Urinary bladder (tissue), 4 donors: ENCODE data around the gene DDI1. TPM values are rescaled to one million over a fixed set of nuclear protein-coding genes. Genes with fewer than 3 reads are reported as not detected.

Source experiments
- DNase-seq: peaks from one replicate; pipeline ENCODE4 v3.0.0-alpha.2; 2015; ENCODE audit errors: extremely low spot score
- H3K27ac ChIP-seq: one replicate; pipeline ENCODE4 v1.5.1; 2013; ENCODE audit warnings: low read depth, mild to moderate bottlenecking, moderate library complexity
- H3K36me3 ChIP-seq: one replicate; pipeline ENCODE4 v1.6.1; 2013; ENCODE audit warnings: mild to moderate bottlenecking, moderate library complexity; ENCODE audit not compliant: insufficient read depth
- H3K4me1 ChIP-seq: one replicate; pipeline ENCODE4 v1.6.1; 2013; ENCODE audit warnings: mild to moderate bottlenecking, moderate library complexity; ENCODE audit not compliant: insufficient read depth
- H3K4me3 ChIP-seq: one replicate; pipeline ENCODE4 v1.5.1; 2013; ENCODE audit warnings: low read depth, low read length
- WGBS: extraction: QIAGEN DNeasy Blood & Tissue Kit; methylation state at CpG from one replicate; pipeline ENCODE4 v1.1.7; 2013; 5-methylcytosine and 5-hydroxymethylcytosine counted together
- polyA plus RNA-seq: library from polyadenylated mRNA; stranded (reverse); fragments of 200-250 nt; gene quantifications from one replicate; pipeline ENCODE4 v1.2.3, GENCODE V29; 2013
- total RNA-seq: library from RNA; depleted of rRNA; stranded (reverse); fragments of >200 nt; gene quantifications from one replicate; pipeline ENCODE4 v1.2.3, GENCODE V29; 2014
- donor health status: healthy with polysubstance abuse.
- donor health status: healthy.

The DDI1 gene
- total and polyA plus RNA-seq, 2 donors: not detected

GRCh38 chr11:104051778-104052177 is 15.3 kb downstream of the DDI1 start:
- Histone ChIP-seq H3K4me1 (peaks cover 1% of the 10 kb centered on the region), H3K36me3 (no peaks in the 10 kb centered on the region), H3K27ac (no peak overlapping the region), H3K4me3 (no peak overlapping the region)
- DNase-seq: no peak
- WGBS: 86% methylated on average over 4 of the region's 4 CpGs

- no peak for DNase-seq
- Histone ChIP-seq H3K4me3 (no peak overlapping the region), H3K36me3 (no peaks in the 10 kb centered on the region), H3K27ac (no peak overlapping the region), H3K4me1 (peaks cover 1% of the 10 kb centered on the region)
- 72% methylated on average over 5 of the region's 5 CpGs for WGBS
These were observed 17.5 kb downstream of the DDI1 start for GRCh38 chr11:104053743-104054478.

- Histone ChIP-seq H3K27ac (no peak overlapping the region), H3K4me3 (no peak overlapping the region), H3K4me1 (peaks cover 1% of the 10 kb centered on the region), H3K36me3 (no peaks in the 10 kb centered on the region)
- DNase-seq: no peak
- WGBS: 85% methylated on average over 4 of the region's 4 CpGs
These were observed 18.6 kb downstream of the DDI1 start for GRCh38 chr11:104054911-104055529.

- Histone ChIP-seq H3K4me1 (peaks cover 1% of the 10 kb centered on the region), H3K27ac (no peak overlapping the region), H3K36me3 (no peaks in the 10 kb centered on the region), H3K4me3 (no peak overlapping the region)
- WGBS: 88% methylated on average over 1 of the region's 1 CpG
- DNase-seq: no peak
These were observed 19.2 kb downstream of the DDI1 start for GRCh38 chr11:104055596-104055995.

GRCh38 chr11:104057908-104058307 is 21.5 kb downstream of the DDI1 start:
- no peak for DNase-seq
- no peaks in the 10 kb centered on the region for H3K36me3 ChIP-seq
- 95% methylated on average over 5 of the region's 5 CpGs for WGBS
- H3K4me3 ChIP-seq: no peak overlapping the region
- no peak overlapping the region for H3K27ac ChIP-seq
- H3K4me1 ChIP-seq: peaks cover 1% of the 10 kb centered on the region

- H3K4me3 ChIP-seq: no peak overlapping the region
- no peaks in the 10 kb centered on the region for H3K36me3 ChIP-seq
- DNase-seq: no peak
- peaks cover 1% of the 10 kb centered on the region for H3K4me1 ChIP-seq
- 98% methylated on average over 4 of the region's 4 CpGs for WGBS
- no peak overlapping the region for H3K27ac ChIP-seq
These were observed 22.2 kb downstream of the DDI1 start for GRCh38 chr11:104058680-104059079.

- no peak overlapping the region for H3K4me3 ChIP-seq
- 84% methylated on average over 3 of the region's 3 CpGs for WGBS
- H3K36me3 ChIP-seq: no peaks in the 10 kb centered on the region
- H3K4me1 ChIP-seq: no peaks in the 10 kb centered on the region
- no peak for DNase-seq
- no peak overlapping the region for H3K27ac ChIP-seq
These were observed 23.8 kb downstream of the DDI1 start for GRCh38 chr11:104060004-104060794.

- WGBS: 79% methylated on average over 1 of the region's 1 CpG
- Histone ChIP-seq H3K36me3 (no peaks in the 10 kb centered on the region), H3K27ac (no peak overlapping the region), H3K4me3 (no peak overlapping the region), H3K4me1 (no peaks in the 10 kb centered on the region)
- DNase-seq: no peak
These were observed 24.4 kb downstream of the DDI1 start for GRCh38 chr11:104060820-104061219.

GRCh38 chr11:104061853-104062521 is 25.5 kb downstream of the DDI1 start:
- no peaks in the 10 kb centered on the region for H3K4me1 ChIP-seq
- H3K36me3 ChIP-seq: no peaks in the 10 kb centered on the region
- 76% methylated on average over 9 of the region's 9 CpGs for WGBS
- no peak overlapping the region for H3K4me3 ChIP-seq
- H3K27ac ChIP-seq: no peak overlapping the region
- DNase-seq: no peak

- 48% methylated on average over 5 of the region's 5 CpGs for WGBS
- no peaks in the 10 kb centered on the region for H3K4me1 ChIP-seq
- H3K36me3 ChIP-seq: no peaks in the 10 kb centered on the region
- DNase-seq: no peak
- no peak overlapping the region for H3K4me3 ChIP-seq
- no peak overlapping the region for H3K27ac ChIP-seq
These were observed 27.7 kb downstream of the DDI1 start for GRCh38 chr11:104064034-104064630.

GRCh38 chr11:104067534-104067933 is 31.1 kb downstream of the DDI1 start:
- 64% methylated on average over 1 of the region's 1 CpG for WGBS
- H3K36me3 ChIP-seq: no peaks in the 10 kb centered on the region
- H3K4me1 ChIP-seq: no peaks in the 10 kb centered on the region
- no peak for DNase-seq
- H3K4me3 ChIP-seq: no peak overlapping the region
- no peak overlapping the region for H3K27ac ChIP-seq

GRCh38 chr11:104073950-104074705 is 37.7 kb downstream of the DDI1 start:
- Histone ChIP-seq H3K4me1 (no peaks in the 10 kb centered on the region), H3K36me3 (no peaks in the 10 kb centered on the region), H3K4me3 (no peak overlapping the region), H3K27ac (no peak overlapping the region)
- DNase-seq: no peak
- WGBS: 55% methylated on average over 3 of the region's 3 CpGs

- no peak for DNase-seq
- Histone ChIP-seq H3K36me3 (no peaks in the 10 kb centered on the region), H3K4me1 (no peaks in the 10 kb centered on the region), H3K27ac (no peak overlapping the region), H3K4me3 (no peak overlapping the region)
These were observed 38.7 kb downstream of the DDI1 start for GRCh38 chr11:104075091-104075490.
